SKM-1 (cell line): Measurements from ENCODE around the gene PAPSS2.
"Not testable (repeated sequence)": the region's sequence is repeated elsewhere in the genome, so short reads cannot be mapped to it uniquely, and the experiment has no call there.

Source experiments
- DNase-seq: peaks from one replicate; lab custom pipeline; 2025; ENCODE audit not compliant: unreplicated experiment; lab: John Stamatoyannopoulos, UW

PAPSS2 gene

DNA sequence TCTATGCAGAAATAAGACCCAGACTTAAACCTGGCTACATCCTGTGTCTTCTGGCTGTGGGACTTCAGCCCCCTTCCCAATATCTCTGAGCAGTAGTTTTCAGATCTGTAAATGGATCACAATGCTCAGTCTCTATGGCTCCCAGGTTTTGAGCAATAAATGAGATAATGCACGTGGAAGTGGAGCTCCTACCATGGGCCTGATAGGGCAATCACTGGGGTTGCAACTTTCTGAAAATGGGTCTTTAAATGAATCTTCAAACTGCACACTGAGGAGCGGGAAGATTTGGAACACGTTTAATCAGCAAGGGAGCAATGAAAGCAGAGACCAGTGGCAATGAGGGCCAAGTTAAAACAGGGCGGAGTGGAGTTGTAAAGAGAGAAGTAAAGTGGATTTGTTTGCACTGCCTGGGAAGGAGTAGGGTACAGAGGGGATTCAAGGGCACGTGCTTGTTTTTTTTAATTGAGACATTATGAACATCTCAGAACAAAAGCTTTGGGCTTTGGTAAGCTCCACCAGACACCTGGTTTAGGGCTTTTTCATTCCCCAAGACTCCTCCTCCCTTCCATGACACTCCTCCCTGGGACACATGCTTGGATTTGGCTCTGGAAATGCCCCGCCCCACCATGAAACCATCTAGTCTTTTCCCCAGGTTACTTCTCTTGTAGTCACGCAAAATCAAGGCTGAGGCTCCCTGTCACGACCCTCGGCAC lies 42.7 kb downstream of the PAPSS2 start:
- DNase-seq, result no peak

GRCh38 chr10:87702973-87703294 lies 43.3 kb downstream of the PAPSS2 start:
- no peak for DNase-seq

DNA sequence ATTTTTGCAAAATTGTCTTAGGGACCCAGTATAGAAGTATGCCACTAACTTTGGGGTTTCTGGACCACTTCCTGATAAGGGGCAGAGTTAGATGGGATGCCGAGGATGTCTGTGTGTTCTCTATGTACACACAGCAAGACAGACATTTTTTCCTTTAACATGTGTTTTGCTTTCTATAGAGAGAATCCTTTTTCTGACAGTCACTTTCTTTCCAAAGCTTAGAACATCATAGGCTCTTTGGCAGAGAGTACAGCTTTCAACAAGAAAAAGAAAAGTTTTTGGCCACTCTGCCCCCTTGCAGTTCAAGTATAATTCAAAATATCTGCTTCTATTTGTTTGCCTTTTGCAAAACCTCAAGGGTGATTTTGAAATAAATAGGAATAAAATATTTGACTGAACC lies 44.1 kb downstream of the PAPSS2 start:
- DNase-seq, result no peak

DNA sequence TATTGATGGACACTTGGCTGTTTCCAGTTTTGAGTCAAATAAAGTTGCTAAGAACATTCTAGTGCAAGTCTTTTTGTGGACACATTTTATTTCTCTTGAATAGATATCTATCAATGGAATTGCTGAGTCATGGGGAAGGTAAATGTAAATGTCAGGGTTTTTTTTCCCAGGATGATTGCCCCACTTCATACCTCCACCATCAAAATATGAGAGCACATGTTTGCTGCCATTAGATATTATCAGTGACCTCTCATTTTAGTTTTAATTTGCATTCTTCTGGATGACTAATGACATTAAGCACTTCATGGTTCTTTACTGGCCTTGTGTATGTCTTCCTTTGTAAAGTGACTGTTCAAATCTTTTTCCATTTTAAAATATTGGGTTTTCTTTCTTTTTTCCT lies 45.7 kb downstream of the PAPSS2 start:
- no peak for DNase-seq

DNA sequence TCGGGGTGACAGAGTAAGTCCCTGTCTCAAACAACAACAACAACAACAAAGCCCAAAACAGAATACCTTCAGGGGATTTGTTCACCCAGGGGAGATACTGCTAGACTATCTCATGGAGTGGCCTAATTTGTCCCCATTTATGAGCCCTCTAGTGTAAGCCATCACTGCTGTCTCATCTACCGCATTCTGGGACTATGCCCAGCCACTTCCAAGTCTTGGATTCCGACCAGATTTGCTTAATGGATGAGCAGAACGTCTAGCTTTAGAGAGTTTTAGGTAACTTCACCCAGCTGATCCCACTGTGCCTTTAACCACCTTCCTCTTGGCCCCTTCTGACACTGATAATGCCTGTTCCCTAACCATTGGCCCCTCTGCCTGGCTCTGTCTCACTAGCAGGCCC lies 47.1 kb downstream of the PAPSS2 start:
- no peak for DNase-seq

DNA sequence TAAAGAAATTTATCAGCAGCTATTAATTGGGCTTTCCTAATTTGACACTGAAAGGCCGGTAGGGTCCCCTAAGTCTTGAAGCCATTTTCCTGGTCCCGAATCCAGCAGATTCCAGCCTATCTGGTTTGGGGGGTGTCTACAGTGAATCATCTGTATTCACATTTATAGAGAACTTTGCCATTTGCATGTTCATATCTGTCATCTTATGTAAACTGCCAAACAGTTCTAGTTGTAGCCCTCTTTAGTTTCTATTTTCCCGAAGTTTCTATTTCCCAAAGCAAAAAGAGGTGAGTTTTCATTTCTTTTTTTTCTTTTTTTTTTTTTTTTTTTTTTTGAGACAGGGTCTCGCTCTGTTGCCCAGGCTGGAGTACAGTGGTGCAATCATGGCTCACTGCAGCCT lies 47.6 kb downstream of the PAPSS2 start:
- DNase-seq, result no peak

GRCh38 chr10:87712913-87713616 lies 53.4 kb downstream of the PAPSS2 start:
- DNase-seq, result no peak

GRCh38 chr10:87713707-87714106 lies 54.0 kb downstream of the PAPSS2 start:
- DNase-seq, result no peak

DNA sequence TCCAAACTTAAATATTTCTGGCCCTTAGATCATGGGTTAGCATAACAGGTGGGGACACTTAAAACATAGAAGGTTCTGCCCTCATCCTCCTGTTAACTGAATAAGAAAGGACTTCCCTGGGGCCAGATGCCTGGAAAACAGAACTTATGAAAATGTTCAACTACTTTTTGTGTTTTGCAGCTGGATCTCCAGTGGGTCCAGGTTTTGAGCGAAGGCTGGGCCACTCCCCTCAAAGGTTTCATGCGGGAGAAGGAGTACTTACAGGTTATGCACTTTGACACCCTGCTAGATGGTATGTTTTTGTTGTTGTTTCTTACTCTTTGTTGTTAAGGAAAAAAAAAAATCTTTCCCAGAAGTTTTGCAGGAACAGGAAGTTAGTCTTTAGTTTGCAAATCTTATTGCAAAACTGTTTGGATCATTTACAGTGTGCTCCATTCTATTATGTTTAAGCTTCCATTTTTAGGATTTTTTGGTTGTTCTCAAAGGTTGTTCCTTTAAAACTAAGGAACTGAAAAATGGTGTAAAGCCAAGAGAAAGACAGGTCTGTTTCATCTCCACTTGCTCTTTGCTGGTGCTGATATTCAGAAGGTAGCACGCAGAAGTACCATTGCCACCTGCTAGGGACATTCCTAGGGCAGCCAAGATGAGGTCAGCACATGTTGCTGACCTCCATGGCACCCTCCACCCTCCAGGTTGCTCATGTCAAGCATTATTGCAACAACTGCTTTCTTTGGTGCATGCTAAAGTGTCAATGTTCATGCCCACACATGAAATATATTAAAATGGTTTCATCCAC lies 56.1 kb downstream of the PAPSS2 start:
- DNase-seq, result no peak

- no peak for DNase-seq
These were observed 56.6 kb downstream of the PAPSS2 start for GRCh38 chr10:87716348-87716670.

- DNase-seq, result no peak
These were observed 61.0 kb downstream of the PAPSS2 start for GRCh38 chr10:87720665-87721064.

DNA sequence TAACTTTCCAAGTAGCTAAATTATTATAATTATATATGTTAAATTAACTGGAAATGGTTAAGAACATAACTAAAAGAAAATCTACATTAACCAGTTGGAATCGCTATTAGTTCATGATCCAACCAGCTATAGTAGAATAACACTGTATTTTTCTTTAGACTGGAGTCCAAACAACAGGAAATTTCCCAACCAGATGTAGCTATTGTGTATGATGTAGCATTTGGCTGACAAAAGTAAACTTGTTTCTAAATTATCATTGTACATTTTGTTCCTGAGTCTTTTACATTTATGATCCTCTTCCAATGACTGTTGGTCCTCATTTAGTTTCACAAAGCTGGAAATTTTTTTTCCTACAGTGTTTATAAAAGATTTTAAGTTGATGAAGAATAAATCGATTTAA lies 62.1 kb downstream of the PAPSS2 start:
- DNase-seq, result no peak

DNA sequence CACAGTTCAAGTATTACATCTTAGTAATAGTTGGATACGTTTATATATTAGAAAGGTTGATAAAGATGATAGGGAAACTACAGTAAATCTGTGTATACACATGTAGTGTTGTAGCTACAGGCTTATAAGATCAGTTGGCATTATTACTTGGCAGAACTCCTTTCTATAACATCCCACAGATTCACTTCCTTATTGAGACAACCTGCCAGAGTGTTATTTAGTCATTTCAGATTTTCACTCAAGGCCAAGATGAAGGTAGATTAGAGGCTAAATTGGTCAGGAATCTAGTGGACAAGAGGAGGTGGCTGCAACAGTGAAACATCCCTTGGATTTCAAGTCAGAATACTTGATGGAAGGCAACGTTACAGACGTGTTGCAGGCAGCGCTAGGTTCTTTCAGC lies 63.0 kb downstream of the PAPSS2 start:
- DNase-seq, result no peak

- DNase-seq, result no peak
These were observed 63.8 kb downstream of the PAPSS2 start for GRCh38 chr10:87723500-87723899.

DNA sequence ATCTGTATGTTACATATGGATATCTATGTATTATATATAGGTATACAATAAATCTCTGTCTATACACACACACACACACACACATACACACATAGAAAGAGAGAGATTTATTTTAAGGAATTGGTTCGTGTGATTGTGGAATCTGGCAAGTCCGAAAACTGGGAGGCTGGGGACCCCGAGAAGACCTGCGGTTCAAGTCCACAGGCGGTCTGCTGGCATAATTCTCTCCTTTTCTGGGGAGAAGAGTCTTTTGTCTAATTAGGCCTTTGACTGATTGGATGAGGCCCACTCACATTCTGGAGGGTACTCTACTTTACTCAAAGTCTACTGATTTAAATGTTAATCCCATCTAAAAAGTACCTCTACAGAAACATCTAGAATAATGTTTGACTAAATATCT lies 65.1 kb downstream of the PAPSS2 start:
- no peak for DNase-seq

DNA sequence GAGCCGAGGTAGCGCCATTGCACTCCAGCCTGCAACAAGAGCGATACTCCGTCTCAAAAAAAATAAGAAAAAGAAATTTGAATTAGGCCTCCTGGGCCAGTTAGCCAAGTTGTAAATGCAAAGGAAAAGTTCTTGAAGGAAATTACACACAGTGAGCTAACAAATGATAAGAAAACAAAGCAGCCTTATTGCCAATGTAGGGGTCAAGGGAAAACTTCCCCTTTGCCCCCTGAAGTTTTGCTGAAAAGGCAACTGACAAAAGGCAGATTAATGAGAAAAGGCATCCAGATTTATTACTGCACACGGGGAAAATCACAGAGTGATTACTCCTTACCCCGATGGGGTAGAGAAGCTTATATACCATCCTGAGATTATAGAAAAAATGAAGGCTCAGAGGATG lies 70.3 kb downstream of the PAPSS2 start:
- DNase-seq, result no peak

DNA sequence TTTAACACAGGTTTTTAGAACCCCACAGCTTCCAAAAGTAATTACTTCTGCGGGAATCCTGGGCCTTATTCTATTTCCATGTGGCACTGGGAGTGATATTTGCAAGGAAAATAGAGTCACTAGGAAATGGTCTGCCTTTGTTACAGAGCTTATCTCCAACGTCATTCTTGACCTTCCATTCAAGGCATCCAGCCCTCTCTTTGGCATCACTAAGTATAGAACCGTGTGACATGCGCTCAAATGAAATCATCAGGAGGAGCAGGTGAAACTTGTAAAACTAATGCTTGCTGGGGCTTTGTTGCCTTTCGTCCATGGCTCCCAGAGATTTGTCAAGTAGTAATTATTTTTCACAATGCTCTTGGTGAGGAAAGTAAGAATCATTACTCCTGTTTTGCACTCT lies 73.4 kb downstream of the PAPSS2 start:
- no peak for DNase-seq

DNA sequence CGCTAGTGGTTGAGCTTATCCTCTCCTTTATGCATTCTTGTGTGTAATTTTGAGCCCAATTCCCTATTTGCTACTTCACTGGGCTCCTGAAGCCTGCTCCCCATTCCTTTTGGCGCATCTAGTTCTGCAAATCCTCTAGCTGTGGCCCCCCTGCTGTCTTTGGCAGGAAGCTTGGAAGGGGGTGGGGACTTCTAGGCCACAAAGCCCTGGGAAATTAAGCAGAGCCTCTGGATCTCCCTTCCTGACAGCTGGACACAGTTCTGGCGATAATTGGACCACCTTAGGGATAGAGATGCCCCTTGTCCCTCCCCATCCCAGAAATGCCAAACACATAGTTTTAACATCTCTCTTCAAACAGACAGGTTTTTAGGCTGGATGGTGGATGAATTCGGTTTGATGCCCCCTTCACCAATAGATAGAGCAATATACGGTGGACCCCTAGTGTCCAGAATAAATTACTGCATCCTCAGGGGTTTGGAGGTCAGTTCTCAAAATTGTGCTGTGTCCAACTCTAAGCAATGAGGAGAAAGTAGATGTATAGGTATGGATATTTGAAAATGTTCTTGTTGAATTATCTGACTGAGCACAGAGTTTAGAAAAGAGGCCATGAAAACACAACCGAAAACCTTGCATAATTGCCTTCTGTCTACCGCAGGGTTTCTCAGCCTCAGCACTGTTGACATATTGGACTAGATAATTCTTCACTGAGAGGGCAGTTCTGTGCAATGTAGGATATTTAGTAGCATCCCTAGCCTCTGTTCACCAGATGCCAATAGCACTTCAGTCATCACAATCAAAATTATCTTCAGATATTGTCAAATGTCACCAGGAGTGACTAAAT lies 75.5 kb downstream of the PAPSS2 start:
- DNase-seq, result peak; percentile 43

DNA sequence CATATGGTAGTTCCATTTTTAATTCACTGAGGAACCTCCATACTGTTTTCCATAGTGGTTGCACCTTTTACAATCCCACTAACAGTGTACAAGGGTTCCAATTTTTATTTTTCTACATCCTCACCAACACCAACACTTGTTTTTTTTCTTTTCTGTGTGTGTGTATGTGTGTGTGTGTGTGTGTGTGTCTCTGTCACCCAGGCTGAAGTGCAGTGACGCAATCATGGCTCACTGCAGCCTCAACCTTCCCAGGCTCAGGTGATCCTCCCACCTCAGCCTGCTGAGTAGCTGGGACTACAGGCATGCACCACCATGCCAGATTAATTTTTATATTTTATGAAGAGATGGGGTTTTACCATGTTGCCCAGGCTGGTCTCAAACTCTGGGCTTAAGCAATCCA lies 78.6 kb downstream of the PAPSS2 start:
- not testable (repeated sequence) for DNase-seq

GRCh38 chr10:87739703-87740102 lies 80.0 kb downstream of the PAPSS2 start:
- peak; percentile 10 for DNase-seq

DNA sequence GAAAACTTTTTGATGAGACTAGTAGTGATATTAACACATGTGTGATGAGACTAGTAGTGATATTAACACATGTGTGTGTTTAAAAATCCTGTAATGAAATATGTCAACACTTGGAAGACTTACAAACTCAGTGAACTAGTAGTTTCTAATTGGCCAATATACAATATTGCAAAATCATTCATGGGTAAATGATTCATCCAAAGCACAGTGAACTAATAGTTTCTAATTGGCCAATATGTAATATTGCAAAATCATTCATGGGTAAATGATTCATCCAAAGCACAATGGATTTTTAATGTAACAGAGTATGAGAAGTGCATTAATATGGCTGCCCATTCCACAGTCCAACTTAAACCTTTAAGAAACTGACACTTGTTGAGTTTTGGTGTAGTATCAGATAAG lies 80.6 kb downstream of the PAPSS2 start:
- DNase-seq, result peak; percentile 44
